A673 (cell line): ENCODE results near the gene WNT4.

Source experiments
- EZH2 ChIP-seq: fragments of 200-600 bp; sonication (generic); IDR thresholded peaks from 2 replicates; pipeline ENCODE4 v1.6.1; 2017; ENCODE audit warnings: borderline replicate concordance, low read depth, mild to moderate bottlenecking, mixed read lengths, antibody characterized with exemption, low read length; ENCODE audit not compliant: poor library complexity, severe bottlenecking
- TF ChIP-seq, protein P1 (sequence below): fragments of 300-800, 200-600 bp; sonication (generic); conservative IDR thresholded peaks from 2 replicates; pipeline ENCODE4 v1.5.1; 2017; ENCODE audit warnings: low read depth, mild to moderate bottlenecking, antibody characterized with exemption, low read length, moderate library complexity, mixed read lengths

DNA sequence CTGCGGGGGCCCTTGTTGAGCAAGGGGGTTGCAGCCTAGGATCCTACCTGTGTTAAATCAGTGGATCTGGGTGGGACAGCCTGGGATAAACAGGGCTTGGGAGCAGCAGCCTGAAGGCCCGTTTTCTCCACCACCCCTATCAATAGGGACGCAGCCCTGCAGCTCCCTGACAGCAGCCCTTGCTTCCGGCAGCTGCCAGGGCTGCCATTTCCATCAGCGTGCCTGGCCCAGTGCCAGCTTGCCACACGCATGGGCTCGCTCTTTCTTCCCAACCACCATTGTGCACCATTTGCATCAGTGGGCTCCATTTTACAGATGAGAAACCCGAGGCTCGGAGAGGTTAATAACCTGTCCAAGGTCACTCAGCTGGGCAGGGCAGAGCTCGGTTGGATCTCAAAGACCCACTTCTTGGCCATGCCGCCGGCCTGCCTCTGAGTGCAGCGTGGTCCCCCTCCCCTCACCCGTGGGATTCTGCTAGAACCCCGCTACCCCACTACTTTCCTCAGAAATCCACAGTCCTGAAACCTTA lies 3.8 kb downstream of the WNT4 start:
- TF ChIP-seq, protein P1, sequence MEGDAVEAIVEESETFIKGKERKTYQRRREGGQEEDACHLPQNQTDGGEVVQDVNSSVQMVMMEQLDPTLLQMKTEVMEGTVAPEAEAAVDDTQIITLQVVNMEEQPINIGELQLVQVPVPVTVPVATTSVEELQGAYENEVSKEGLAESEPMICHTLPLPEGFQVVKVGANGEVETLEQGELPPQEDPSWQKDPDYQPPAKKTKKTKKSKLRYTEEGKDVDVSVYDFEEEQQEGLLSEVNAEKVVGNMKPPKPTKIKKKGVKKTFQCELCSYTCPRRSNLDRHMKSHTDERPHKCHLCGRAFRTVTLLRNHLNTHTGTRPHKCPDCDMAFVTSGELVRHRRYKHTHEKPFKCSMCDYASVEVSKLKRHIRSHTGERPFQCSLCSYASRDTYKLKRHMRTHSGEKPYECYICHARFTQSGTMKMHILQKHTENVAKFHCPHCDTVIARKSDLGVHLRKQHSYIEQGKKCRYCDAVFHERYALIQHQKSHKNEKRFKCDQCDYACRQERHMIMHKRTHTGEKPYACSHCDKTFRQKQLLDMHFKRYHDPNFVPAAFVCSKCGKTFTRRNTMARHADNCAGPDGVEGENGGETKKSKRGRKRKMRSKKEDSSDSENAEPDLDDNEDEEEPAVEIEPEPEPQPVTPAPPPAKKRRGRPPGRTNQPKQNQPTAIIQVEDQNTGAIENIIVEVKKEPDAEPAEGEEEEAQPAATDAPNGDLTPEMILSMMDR: no peak
- TF ChIP-seq EZH2: no peak
